Left lung (tissue), 10 donors: ENCODE measurements around the gene OTOP1. TPM values are rescaled to one million over a fixed set of nuclear protein-coding genes. Genes with fewer than 3 reads are reported as not detected.
"Not testable (repeated sequence)": the region's sequence is repeated elsewhere in the genome, so short reads cannot be mapped to it uniquely, and the experiment has no call there.

Source experiments
- ATAC-seq: fragments of 200-7000 bp; cut with Tn5 transposase; one replicate; pipeline ENCODE4 v1.9.1; 2020; ENCODE audit warnings: moderate library complexity
- DNase-seq, 4 donors: peaks; one replicate each; pipeline ENCODE4 v3.0.0-alpha.2; 2013 to 2020
- H3K27ac ChIP-seq, 2 donors: fragments of 200-600 bp; sonication (generic) in 1 of 2; one replicate each; pipeline versions ENCODE4 v1.5.0 to v1.8.0; 2020 to 2021
- H3K27me3 ChIP-seq, 2 donors: fragments of 200-600 bp; sonication (generic) in 1 of 2; one replicate each; pipeline versions ENCODE4 v1.5.0 to v1.8.0; 2020 to 2021
- H3K36me3 ChIP-seq, 2 donors: fragments of 200-600 bp; sonication (generic) in 1 of 2; one replicate each; pipeline versions ENCODE4 v1.5.0 to v1.8.0; 2020 to 2021
- H3K4me1 ChIP-seq, 2 donors: fragments of 200-600 bp; one replicate each; pipeline ENCODE4 v1.8.0; 2021
- H3K4me3 ChIP-seq, 2 donors: fragments of 200-600 bp; sonication (generic) in 1 of 2; one replicate each; pipeline versions ENCODE4 v1.5.0 to v1.8.0; 2020 to 2021; ENCODE audit warnings: mild to moderate bottlenecking in 1 of 2
- H3K9me3 ChIP-seq, 2 donors: fragments of 200-600 bp; sonication (generic) in 1 of 2; one replicate each; pipeline versions ENCODE4 v1.5.0 to v1.8.0; 2020 to 2021
- CTCF ChIP-seq, 2 donors: fragments of 200-600 bp; sonication (generic) in 1 of 2; IDR thresholded peaks; one replicate each; pipeline versions ENCODE4 v1.5.0 to v1.8.0; 2021; ENCODE audit warnings: antibody characterized with exemption in 2 of 2
- intact Hi-C, 2 donors: fragments of 100-400 bp; cut with DNase I; formaldehyde crosslinking; loops; one replicate each; pipeline versions ENCODE4 v1.11.2 to v1.14.2; 2022
- polyA plus RNA-seq, 6 donors: library from polyadenylated mRNA; unstranded; fragments of 120-200 nt; gene quantifications; one replicate each; pipeline ENCODE4 v1.2.1, GENCODE V29; 2013; ENCODE audit not compliant: insufficient read length in 6 of 6
- total RNA-seq, 2 donors: library from RNA; stranded (reverse); fragmentation: NEBNext Ultra II Directional; extraction: Animal tissue kit (Norgen Biotek cat#: 25700); gene quantifications; one replicate each; pipeline ENCODE4 v1.2.1, GENCODE V29; 2021
- donor health status: DM: no; HTN: yes; CAD: no.
- donor health status: DM: no; HTN: no; CAD: no.

Gene OTOP1
- total and polyA plus RNA-seq, 8 donors, result not detected

GRCh38 chr4:4249866-4250265 lies 23.1 kb upstream of the OTOP1 start:
- Histone ChIP-seq H3K27ac (no peak overlapping the region), H3K36me3 (peaks cover 0 to 3% of the 10 kb centered on the region in 2 donors), H3K4me1 (peaks cover 6 to 32% of the 10 kb centered on the region in 2 donors), H3K4me3 (no peak overlapping the region), H3K9me3 (no peaks in the 10 kb centered on the region), H3K27me3 (no peaks in the 10 kb centered on the region)
- ATAC-seq (no peak), DNase-seq (no peak)
- TF ChIP-seq CTCF (IDR thresholded peaks at IDR 0.05), result no peak
- intact Hi-C loops, result loop anchor here in 1 of 2 donors (5.0 kb wide), 1 partner anchor 82 kb away; no protein-coding TSS in a partner anchor

DNA sequence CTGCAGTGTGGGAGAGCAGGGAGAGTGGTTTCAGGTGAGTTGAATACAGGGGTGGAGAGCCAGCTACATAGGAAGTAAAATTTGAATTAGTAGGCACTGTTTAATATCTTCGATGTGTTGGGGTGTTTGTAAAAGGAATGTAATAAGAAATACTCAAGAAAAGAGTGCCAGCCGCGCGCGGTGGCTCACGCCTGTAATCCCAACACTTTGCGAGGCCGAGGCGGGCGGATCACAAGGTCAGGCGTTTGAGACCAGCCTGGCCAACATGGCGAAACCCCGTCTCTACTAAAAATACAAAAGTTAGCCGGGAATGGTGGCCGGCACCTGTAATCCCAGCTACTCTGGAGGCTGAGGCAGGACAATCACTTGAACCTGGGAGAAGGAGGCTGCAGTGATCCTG lies 22.6 kb upstream of the OTOP1 start:
- intact Hi-C loops, H3K27ac ChIP-seq: not testable (repeated sequence)

DNA sequence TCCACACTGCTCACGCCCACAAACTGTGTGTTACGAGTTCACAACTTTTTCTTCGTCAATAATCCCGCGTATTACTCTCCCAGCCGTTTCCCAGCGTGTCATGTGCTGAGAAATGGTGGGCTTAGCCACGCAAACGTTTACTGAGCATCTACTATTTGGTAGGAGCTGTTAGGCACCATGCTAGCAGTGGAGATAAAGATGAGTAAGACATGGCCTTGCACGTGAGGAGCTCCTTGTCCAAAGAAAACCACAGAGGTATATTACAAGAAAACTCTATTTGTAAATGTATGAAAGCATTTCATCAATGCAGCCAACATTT lies 22.1 kb upstream of the OTOP1 start:
- H3K9me3 ChIP-seq, result no peaks in the 10 kb centered on the region
- ATAC-seq (no peak), DNase-seq (no peak)
- no peaks in the 10 kb centered on the region for H3K27me3 ChIP-seq
- H3K4me3 ChIP-seq, result peak overlapping the region; percentile 75 to 87
- peak overlapping the region; percentile 98 for H3K27ac ChIP-seq
- peaks cover 6 to 32% of the 10 kb centered on the region in 2 donors for H3K4me1 ChIP-seq
- intact Hi-C loops, result no loop called here
- no peak for TF ChIP-seq CTCF (IDR thresholded peaks at IDR 0.05)
- peaks cover 0 to 13% of the 10 kb centered on the region in 2 donors for H3K36me3 ChIP-seq

More for the DNA sequence above, 22.6 kb upstream of the OTOP1 start:
- not testable (repeated sequence) for ATAC-seq, H3K27me3 ChIP-seq, H3K9me3 ChIP-seq, DNase-seq, H3K4me3 ChIP-seq, H3K36me3 ChIP-seq
- peaks cover 6 to 32% of the 10 kb centered on the region in 2 donors for H3K4me1 ChIP-seq

DNA sequence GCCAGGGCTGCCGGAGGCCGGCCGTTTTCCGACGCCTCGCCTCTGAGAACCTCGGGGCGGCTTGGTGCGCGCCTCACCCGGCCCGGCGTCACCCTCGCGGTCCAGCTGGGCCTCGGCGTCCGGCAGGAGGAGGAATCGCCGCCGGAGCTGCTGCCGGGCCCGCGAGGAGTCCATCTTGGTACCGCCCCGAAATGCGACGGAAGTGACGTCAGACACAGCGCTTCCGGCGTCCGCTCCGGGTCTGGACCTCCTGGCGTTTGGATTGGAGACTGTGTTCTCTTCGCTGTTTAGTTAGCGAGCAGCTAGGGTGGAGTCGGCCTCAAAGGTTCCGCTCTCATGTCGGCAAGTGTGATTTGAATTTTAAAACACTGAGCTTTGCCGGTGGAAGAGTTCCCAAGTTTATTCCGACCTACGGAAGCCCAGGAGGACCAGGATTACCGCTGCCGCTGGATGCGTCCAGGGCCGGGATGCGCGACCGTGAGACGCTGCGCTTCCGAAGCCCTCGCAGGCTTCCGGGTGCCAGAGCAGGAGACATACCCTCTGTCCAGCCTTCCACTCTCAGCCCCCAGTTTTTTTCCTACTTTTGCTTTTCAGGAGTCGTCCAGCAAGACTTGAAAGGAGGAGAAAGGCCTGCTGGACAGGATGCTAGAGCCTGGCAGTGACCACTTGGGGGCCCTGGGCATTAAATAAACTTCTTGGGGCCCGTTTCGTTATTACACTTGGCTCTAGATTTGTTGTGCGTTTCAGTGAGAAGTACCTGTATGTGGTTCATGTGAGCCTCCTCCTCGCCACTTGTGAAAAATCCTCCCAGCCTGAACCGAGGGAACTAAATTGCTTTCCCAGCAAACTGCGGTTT lies 21.5 kb upstream of the OTOP1 start, which contains the start of gene TMEM128:
TMEM128 (minus strand) TSS at position 195 of the 856 bp plus-strand sequence; CDS start at position 174, 21 bp downstream.
- peak within 1 kb of the TSS; percentile 75 to 87 for H3K4me3 ChIP-seq
- DNase-seq, result peak; percentile 92 to 97 (median 96)
- ATAC-seq, result peak; percentile 97
- peaks cover 6 to 32% of the 10 kb centered on the region in 2 donors for H3K4me1 ChIP-seq
- H3K36me3 ChIP-seq, result peaks cover 0 to 19% of the 10 kb centered on the region in 2 donors
- intact Hi-C loops, result no loop called here
- no peak for TF ChIP-seq CTCF (IDR thresholded peaks at IDR 0.05)
- no peaks in the 10 kb centered on the region for H3K27me3 ChIP-seq
- H3K27ac ChIP-seq, result peak within 1 kb of the TSS; percentile 98
- no peaks in the 10 kb centered on the region for H3K9me3 ChIP-seq

GRCh38 chr4:4247696-4248028 lies 20.9 kb upstream of the OTOP1 start:
- TF ChIP-seq CTCF (IDR thresholded peaks at IDR 0.05), result no peak
- H3K4me1 ChIP-seq, result peaks cover 6 to 32% of the 10 kb centered on the region in 2 donors
- no peaks in the 10 kb centered on the region for H3K9me3 ChIP-seq
- peaks cover 0 to 20% of the 10 kb centered on the region in 2 donors for H3K36me3 ChIP-seq
- intact Hi-C loops, result no loop called here
- H3K27me3 ChIP-seq, result no peaks in the 10 kb centered on the region
- H3K4me3 ChIP-seq, result peak overlapping the region; percentile 75 to 87
- DNase-seq, result no peak
- peak overlapping the region; percentile 98 for H3K27ac ChIP-seq
- ATAC-seq, result peak; percentile 4
